ENCODE results near the gene OR10R2.

Gene OR10R2

DNA sequence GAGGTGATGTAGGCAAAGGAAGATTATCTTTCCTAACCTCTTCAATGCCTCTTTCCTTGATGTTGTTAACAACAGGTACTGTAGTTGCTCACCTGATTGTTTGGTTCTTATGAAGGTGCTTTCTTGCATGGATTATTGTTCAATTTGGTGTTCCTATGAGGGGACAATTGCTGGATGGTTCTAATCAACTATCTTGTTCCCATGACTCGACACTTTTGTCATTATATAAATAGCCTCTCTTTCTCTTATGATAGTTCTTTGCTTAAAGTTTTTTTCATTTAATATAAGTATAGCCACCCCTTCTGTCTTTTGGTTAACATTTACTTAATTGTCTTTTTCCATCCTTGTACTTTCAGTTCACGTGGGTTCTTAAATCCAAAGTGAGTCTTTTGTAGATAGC is 35.5 kb downstream of the OR10R2 start:
- H3K9me2 ChIP-seq (replicated peaks; ENCODE audit: low read depth, low read length) = no peaks in the 10 kb centered on the region
- no peak overlapping the region for H3K9ac ChIP-seq (ENCODE audit: low read depth, low read length, poor library complexity, severe bottlenecking)
- no peaks in the 10 kb centered on the region for H3K36me3 ChIP-seq (ENCODE audit: insufficient read depth, low read length)
- no peak overlapping the region for H3K4me2 ChIP-seq (ENCODE audit: low read depth, low read length, poor library complexity, severe bottlenecking)
- TF ChIP-seq, protein P1, sequence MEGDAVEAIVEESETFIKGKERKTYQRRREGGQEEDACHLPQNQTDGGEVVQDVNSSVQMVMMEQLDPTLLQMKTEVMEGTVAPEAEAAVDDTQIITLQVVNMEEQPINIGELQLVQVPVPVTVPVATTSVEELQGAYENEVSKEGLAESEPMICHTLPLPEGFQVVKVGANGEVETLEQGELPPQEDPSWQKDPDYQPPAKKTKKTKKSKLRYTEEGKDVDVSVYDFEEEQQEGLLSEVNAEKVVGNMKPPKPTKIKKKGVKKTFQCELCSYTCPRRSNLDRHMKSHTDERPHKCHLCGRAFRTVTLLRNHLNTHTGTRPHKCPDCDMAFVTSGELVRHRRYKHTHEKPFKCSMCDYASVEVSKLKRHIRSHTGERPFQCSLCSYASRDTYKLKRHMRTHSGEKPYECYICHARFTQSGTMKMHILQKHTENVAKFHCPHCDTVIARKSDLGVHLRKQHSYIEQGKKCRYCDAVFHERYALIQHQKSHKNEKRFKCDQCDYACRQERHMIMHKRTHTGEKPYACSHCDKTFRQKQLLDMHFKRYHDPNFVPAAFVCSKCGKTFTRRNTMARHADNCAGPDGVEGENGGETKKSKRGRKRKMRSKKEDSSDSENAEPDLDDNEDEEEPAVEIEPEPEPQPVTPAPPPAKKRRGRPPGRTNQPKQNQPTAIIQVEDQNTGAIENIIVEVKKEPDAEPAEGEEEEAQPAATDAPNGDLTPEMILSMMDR (conservative IDR thresholded peaks at IDR 0.05; ENCODE audit: low read length) = no peak
- no peak for TF ChIP-seq EZH2phosphoT487 (IDR thresholded peaks at IDR 0.05; ENCODE audit: borderline replicate concordance)
- no peaks in the 10 kb centered on the region for H4K20me1 ChIP-seq (ENCODE audit: insufficient read depth, low read length, poor library complexity, severe bottlenecking)
- no peak overlapping the region for H2AFZ ChIP-seq (ENCODE audit: low read length)
- no peaks in the 10 kb centered on the region for H3K79me2 ChIP-seq (ENCODE audit: insufficient read depth, low read length)
- H3K4me3 ChIP-seq (ENCODE audit: low read length, poor library complexity, severe bottlenecking) = no peak overlapping the region
- H3K27me3 ChIP-seq (ENCODE audit: insufficient read depth, low read length, poor library complexity, severe bottlenecking) = no peaks in the 10 kb centered on the region
- no peaks in the 10 kb centered on the region for H3F3A ChIP-seq (ENCODE audit: low read depth)
- H3K4me1 ChIP-seq (ENCODE audit: insufficient read depth, low read length, poor library complexity, severe bottlenecking) = no peaks in the 10 kb centered on the region
- H3K9me3 ChIP-seq (ENCODE audit: insufficient read depth, low read depth, low read length) = no peaks in the 10 kb centered on the region

DNA sequence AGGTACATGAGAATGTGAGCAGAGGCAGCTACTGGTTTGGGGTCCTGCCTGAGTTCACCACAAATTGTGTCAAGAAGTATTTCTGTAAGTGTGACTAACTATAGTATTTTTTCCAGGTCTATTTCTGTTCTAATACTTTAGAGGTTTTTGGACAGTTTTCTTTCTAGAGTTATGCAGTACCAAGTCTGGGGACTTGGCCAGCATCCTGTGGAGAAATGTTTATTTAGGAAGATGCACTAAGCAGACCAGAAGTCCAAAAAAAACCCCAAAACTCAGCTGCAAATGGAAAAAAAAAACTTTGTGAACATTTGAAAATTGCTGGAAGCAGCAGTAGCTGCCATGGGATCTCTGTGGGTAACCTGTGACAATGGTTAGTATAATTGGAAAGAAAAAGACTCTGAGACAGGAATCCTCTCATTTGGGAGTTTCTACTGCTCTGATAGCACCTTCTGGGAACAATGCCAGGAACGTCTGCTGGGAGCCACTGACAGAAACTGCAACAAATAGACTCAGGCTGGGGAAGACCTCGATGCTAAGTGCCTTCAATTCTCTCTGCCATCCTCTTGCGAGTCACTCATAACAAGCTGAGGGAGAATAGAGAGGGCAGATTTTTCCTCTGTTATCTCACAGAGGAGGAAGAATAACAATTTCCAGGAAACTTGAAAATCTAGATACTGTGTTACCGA is 37.6 kb downstream of the OR10R2 start:
- Histone ChIP-seq H4K20me1 (ENCODE audit: insufficient read depth, low read length, poor library complexity, severe bottlenecking) (no peaks in the 10 kb centered on the region), H3K36me3 (ENCODE audit: insufficient read depth, low read length) (no peaks in the 10 kb centered on the region), H3K27me3 (ENCODE audit: insufficient read depth, low read length, poor library complexity, severe bottlenecking) (no peaks in the 10 kb centered on the region), H2AFZ (ENCODE audit: low read length) (no peak overlapping the region), H3K4me3 (ENCODE audit: low read length, poor library complexity, severe bottlenecking) (no peak overlapping the region), H3K4me2 (ENCODE audit: low read depth, low read length, poor library complexity, severe bottlenecking) (no peak overlapping the region), H3K9ac (ENCODE audit: low read depth, low read length, poor library complexity, severe bottlenecking) (no peak overlapping the region), H3K9me2 (replicated peaks; ENCODE audit: low read depth, low read length) (no peaks in the 10 kb centered on the region), H3K9me3 (ENCODE audit: insufficient read depth, low read depth, low read length) (no peaks in the 10 kb centered on the region), H3K79me2 (ENCODE audit: insufficient read depth, low read length) (no peaks in the 10 kb centered on the region), H3F3A (ENCODE audit: low read depth) (no peaks in the 10 kb centered on the region), H3K4me1 (ENCODE audit: insufficient read depth, low read length, poor library complexity, severe bottlenecking) (no peaks in the 10 kb centered on the region)
- TF ChIP-seq, protein P1 (conservative IDR thresholded peaks at IDR 0.05; ENCODE audit: low read length) = no peak
- no peak for TF ChIP-seq EZH2phosphoT487 (IDR thresholded peaks at IDR 0.05; ENCODE audit: borderline replicate concordance)

DNA sequence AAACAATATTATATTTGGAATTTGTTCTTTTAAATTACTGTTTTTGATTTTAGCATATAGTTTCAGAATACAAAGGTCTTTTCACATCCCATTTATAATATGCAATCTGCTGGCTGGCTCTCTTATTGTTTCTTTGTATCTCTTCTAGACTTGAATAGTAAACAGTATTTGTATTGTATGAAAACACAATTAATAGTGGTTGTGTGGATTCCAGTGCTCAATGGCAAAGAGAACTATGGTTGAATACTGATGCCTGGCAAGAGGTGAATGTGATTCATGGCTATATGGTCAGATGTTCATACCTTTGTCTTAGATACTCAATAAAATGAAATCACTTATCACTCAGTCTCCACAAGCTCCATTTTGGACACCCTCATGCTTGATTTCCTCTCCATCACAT is 44.9 kb downstream of the OR10R2 start:
- H3K4me1 ChIP-seq (ENCODE audit: insufficient read depth, low read length, poor library complexity, severe bottlenecking) = no peaks in the 10 kb centered on the region

More for the DNA sequence above, 44.9 kb downstream of the OR10R2 start:
- H3K79me2 ChIP-seq (ENCODE audit: insufficient read depth, low read length) = no peaks in the 10 kb centered on the region
- no peaks in the 10 kb centered on the region for H3K36me3 ChIP-seq (ENCODE audit: insufficient read depth, low read length)
- no peak overlapping the region for H2AFZ ChIP-seq (ENCODE audit: low read length)
- no peaks in the 10 kb centered on the region for H3K9me3 ChIP-seq (ENCODE audit: insufficient read depth, low read depth, low read length)
- H3K9me2 ChIP-seq (replicated peaks; ENCODE audit: low read depth, low read length) = no peaks in the 10 kb centered on the region
- H3K27me3 ChIP-seq (ENCODE audit: insufficient read depth, low read length, poor library complexity, severe bottlenecking) = no peaks in the 10 kb centered on the region
- H3K9ac ChIP-seq (ENCODE audit: low read depth, low read length, poor library complexity, severe bottlenecking) = no peak overlapping the region
- TF ChIP-seq, protein P1 (conservative IDR thresholded peaks at IDR 0.05; ENCODE audit: low read length) = no peak
- no peak for TF ChIP-seq EZH2phosphoT487 (IDR thresholded peaks at IDR 0.05; ENCODE audit: borderline replicate concordance)
- H3F3A ChIP-seq (ENCODE audit: low read depth) = no peaks in the 10 kb centered on the region
- H4K20me1 ChIP-seq (ENCODE audit: insufficient read depth, low read length, poor library complexity, severe bottlenecking) = no peaks in the 10 kb centered on the region
- H3K4me3 ChIP-seq (ENCODE audit: low read length, poor library complexity, severe bottlenecking) = no peak overlapping the region
- no peak overlapping the region for H3K4me2 ChIP-seq (ENCODE audit: low read depth, low read length, poor library complexity, severe bottlenecking)
